Fibroblast of skin of right biceps (primary cell): ENCODE data around the gene ST8SIA6.
"Not testable (repeated sequence)": the region's sequence is repeated elsewhere in the genome, so short reads cannot be mapped to it uniquely, and the experiment has no call there.

Source experiments
- DNase-seq: peaks from one replicate; pipeline ENCODE4 v3.0.0-alpha.2; 2013

The ST8SIA6 gene

GRCh38 chr10:17340144-17340829 lies 114.1 kb downstream of the ST8SIA6 start:
- no peak for DNase-seq

DNA sequence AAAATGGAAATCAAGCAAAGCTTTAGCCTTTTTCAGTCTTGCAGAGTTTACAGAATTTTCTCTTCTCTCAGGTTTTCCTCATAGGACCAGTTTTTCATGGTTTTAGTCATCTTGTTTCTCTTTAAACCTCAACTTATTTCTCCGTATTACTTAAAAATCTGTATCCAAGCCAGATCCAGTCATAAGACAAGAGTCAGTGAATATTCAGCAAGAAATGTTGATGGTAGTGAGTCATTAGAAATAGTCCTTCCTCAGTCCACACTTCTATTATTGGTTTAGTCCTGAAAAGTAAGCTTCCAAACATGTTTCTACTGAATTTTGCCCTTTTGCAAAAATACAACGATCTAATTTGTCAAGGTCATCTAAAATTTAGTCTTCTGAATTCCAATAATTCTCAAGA lies 119.3 kb downstream of the ST8SIA6 start:
- DNase-seq, result peak; percentile 87

- no peak for DNase-seq
These were observed 123.9 kb downstream of the ST8SIA6 start for GRCh38 chr10:17330501-17330900.

DNA sequence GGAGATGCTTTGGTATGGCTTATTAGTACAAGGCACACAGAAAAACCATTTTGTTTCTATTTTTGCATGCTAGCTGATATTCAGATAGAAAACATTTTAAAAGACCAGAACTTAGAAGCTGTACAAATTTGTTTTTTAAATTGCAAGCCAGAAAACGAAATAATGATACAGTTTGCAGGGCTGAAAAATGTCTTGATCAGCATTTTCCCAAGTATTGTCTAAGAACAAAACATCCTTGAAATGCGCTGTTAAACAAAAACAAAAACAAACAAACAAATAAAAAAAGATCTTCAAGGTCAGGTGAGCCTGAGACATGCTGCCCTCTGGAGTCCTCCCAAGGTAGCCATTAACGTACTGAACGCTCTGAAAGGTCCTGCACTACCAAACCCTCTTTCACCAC lies 128.0 kb downstream of the ST8SIA6 start:
- no peak for DNase-seq

DNA sequence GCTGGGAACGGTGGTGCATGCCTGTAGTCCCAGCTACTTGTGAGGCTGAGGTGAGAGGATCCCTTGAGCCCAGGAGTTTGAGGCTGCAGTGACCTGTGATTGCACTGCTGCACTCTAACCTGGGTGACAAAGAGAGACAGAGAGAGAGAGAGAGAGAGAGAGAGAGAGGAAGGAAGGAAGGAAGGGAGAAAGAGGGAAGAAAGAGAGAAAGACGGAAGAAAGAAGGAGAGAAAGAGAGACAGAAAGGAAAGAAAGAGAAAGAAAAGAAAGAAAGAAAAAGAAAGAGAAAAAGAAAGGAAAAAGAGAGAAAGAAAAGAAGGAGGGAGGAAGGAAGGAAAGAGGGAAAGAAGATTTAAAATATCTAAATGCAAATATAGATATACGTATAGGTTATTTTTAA lies 132.4 kb downstream of the ST8SIA6 start:
- not testable (repeated sequence) for DNase-seq

- no peak for DNase-seq
These were observed 137.8 kb downstream of the ST8SIA6 start for GRCh38 chr10:17316488-17317170.

GRCh38 chr10:17309435-17309834 lies 145.0 kb downstream of the ST8SIA6 start:
- DNase-seq, result no peak

DNA sequence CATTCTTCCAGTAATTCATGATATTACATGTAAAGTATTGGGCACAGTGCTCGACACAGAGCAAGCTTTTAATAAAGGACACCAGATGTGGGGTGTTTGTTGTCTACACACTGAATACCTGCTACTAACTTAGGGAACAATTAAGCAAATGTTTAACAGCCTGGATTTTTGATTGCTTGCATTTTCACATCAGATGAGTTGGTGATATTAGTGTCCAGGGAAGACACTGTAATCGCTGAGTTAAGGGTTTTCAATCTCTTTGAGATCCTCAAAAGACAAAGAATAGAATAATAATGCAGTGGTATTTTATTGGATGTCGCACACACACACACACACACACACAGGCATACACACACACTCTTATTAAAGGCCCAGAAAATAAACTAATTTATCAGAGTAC lies 147.3 kb downstream of the ST8SIA6 start:
- no peak for DNase-seq

DNA sequence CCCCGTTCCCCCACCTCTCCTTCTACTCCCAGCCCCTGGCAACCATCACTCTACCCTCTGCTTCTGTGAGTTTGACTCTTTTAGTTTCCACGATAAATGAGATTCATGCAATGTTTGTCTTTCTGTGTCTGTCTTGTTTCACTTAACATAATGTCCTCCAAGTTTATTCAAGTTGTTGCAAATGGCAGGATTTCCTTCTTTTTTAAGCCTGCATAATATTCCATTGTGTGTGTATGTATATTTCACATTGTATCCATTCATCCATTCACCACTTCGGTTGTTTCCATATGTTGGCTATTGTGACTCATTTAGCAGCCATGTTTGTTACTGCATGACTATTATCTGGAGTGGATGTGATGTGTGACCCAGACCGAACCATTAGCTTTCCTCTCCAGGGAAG lies 162.0 kb downstream of the ST8SIA6 start:
- no peak for DNase-seq

- peak; percentile 19 for DNase-seq
These were observed 164.2 kb downstream of the ST8SIA6 start for GRCh38 chr10:17290226-17290625.

DNA sequence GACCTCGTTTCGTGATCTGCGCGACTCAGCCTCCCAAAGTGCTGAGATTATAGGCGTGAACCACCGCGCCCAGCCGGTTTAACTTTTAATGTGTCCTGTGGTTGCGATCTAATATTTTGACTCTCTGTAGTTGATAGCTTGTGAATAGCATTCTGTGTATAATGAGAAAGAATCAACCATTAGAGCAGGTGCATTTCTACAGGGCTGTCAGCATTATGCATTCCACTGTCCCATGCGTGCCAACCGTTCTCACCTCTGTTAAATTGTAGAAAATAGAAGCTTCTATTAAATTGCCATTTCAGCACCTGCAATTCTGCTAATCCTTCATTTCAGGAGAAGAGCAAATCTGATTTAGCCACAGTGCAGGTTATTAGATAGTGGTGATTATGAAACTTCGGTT lies 164.6 kb downstream of the ST8SIA6 start:
- DNase-seq, result no peak

- DNase-seq, result no peak
These were observed 167.5 kb downstream of the ST8SIA6 start for GRCh38 chr10:17286562-17287550.

DNA sequence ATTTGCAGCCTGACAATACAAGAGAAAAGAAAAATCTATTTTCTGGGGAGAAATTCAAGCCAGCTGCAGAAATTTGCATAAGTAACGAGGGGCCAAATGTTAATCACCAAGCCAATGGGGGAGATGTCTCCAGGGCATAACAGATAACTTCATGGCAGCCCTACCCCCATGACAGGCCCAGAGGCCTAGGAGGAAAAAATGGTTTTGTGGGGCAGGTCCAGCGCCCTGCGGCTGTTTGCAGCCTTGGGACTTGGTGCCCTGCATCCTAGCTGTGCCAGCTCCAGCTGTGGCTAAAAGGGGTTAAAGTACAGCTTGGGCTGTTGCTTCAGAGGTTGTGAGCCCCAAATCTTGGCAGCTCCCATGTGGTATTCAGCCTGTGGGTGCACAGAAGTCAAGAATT lies 172.1 kb downstream of the ST8SIA6 start:
- no peak for DNase-seq

DNA sequence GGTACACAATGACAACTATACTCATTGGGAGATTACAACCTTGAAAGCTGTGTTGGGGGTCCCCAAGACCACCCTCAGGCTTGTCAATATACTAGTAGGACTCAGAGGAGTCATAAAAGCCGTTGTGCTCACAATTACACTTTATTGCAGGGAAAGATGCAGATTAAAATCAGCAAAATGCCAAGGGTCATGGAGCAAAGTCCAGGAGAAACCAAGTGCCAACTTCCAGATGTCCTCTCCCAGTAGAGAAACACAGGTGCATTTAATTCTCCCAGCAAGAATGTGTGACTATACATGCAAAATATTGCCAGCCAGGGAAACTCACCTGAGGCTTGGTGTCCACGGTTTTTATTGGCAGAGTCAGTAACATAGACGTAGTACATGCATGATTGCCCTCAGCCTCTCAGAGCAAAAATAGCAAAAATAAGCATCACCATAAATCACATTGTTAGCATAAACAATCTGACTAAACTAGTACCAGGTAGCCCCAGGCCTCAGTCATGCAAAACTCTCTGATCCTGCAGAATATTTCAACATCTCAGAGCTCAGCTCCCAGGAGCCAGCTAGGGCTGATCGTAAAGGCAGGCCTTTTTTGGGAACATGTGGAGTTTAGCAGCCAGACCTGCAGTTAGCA lies 175.7 kb downstream of the ST8SIA6 start:
- DNase-seq, result no peak

GRCh38 chr10:17276756-17277424 lies 177.5 kb downstream of the ST8SIA6 start:
- no peak for DNase-seq

DNA sequence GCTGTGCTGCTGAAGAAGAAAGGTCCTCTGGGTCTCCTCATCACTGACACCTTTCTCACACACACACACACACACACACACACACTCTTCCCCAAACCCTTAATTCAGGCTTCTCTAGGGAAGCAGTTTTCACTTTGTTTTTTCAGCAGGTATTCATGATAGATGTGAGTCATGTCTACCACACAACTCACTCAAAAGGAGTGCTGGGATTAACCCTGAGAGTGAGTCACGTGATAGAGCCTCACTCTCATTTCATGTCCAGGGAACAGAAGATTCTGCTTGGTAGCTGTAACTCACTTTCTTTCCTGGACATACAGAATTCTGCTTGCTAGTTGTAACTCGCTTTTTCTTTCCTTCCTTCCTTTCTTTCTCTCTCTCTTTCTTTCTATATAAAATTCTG lies 181.0 kb downstream of the ST8SIA6 start:
- DNase-seq, result peak; percentile 86

- DNase-seq, result no peak
These were observed 181.7 kb downstream of the ST8SIA6 start for GRCh38 chr10:17272648-17273047.
